ENCODE data around the gene RAB27A. TPM values are rescaled to one million over a fixed set of nuclear protein-coding genes. Genes with fewer than 3 reads are reported as not detected.

The RAB27A gene
- total RNA-seq, 2 experiments from 2014 or later = 63.4 to 65.8 TPM

- no peaks in the 10 kb centered on the region for H3K9me3 Mint-ChIP-seq
- no peak overlapping the region for H3K27ac Mint-ChIP-seq
- POLR2A ChIA-PET = no interaction called here
- DNase-seq = no peak
- H3K36me3 Mint-ChIP-seq (ENCODE audit: low read depth) = peaks cover 57% of the 10 kb centered on the region
- no peaks in the 10 kb centered on the region for H3K27me3 Mint-ChIP-seq
- peak overlapping the region; percentile 15 for H3K4me3 Mint-ChIP-seq
- H3K4me1 Mint-ChIP-seq = peaks cover 34% of the 10 kb centered on the region
- CTCF ChIA-PET = interaction anchor here (1.5 kb wide), 1 partner anchor 8 kb away, joined by 6 read pairs; no protein-coding TSS in a partner anchor
These were observed 59.5 kb downstream of the RAB27A start for GRCh38 chr15:55230051-55230670.

DNA sequence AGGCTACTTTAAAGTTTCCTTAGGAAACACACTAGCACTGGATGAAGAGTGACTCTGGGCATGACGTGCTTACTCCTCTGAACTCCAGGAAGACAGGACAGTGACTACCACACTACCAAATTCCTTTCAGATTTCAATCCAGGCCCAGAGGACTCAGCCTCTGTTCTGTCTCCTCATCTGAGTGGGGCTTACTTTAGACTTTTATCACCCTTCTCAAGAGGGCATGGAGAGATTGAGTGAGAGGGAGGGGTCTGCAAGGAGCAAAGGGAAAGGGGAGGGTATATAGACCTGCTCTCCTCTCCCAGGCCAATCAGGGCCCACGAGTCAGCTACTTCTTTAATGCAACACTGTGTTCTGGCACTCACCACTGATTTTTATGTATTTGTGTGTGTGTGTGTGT is 63.5 kb downstream of the RAB27A start:
- peaks cover 63% of the 10 kb centered on the region for H3K4me1 Mint-ChIP-seq
- H3K4me3 Mint-ChIP-seq = no peak overlapping the region
- DNase-seq = no peak
- H3K9me3 Mint-ChIP-seq = no peaks in the 10 kb centered on the region
- peaks cover 67% of the 10 kb centered on the region for H3K36me3 Mint-ChIP-seq (ENCODE audit: low read depth)
- CTCF ChIA-PET = interaction anchor here (0.6 kb wide), 1 partner anchor 50 kb away, joined by 3 read pairs; no protein-coding TSS in a partner anchor
- POLR2A ChIA-PET = no interaction called here
- no peak overlapping the region for H3K27ac Mint-ChIP-seq
- no peaks in the 10 kb centered on the region for H3K27me3 Mint-ChIP-seq

- Mint-ChIP-seq H3K36me3 (ENCODE audit: low read depth) (peaks cover 69% of the 10 kb centered on the region), H3K4me3 (no peak overlapping the region), H3K9me3 (no peaks in the 10 kb centered on the region), H3K27me3 (no peaks in the 10 kb centered on the region), H3K27ac (no peak overlapping the region), H3K4me1 (peaks cover 63% of the 10 kb centered on the region)
- POLR2A ChIA-PET = no interaction called here
- DNase-seq = peak; percentile 21
- CTCF ChIA-PET = interaction anchor here (1.0 kb wide), 1 partner anchor 13 kb away, joined by 4 read pairs; no protein-coding TSS in a partner anchor
These were observed 64.7 kb downstream of the RAB27A start for GRCh38 chr15:55224892-55225291.

GRCh38 chr15:55222588-55222987 is 67.0 kb downstream of the RAB27A start:
- H3K27ac Mint-ChIP-seq = peak overlapping the region; percentile 46
- H3K4me1 Mint-ChIP-seq = peaks cover 82% of the 10 kb centered on the region
- ChIA-PET CTCF (interaction anchor here (2.0 to 2.3 kb wide), 2 partner anchors 60 to 68 kb away, joined by 6 to 8 read pairs; no protein-coding TSS in a partner anchor), POLR2A (no interaction called here)
- no peaks in the 10 kb centered on the region for H3K27me3 Mint-ChIP-seq
- H3K4me3 Mint-ChIP-seq = peak overlapping the region; percentile 10
- peaks cover 67% of the 10 kb centered on the region for H3K36me3 Mint-ChIP-seq (ENCODE audit: low read depth)
- peaks cover 1% of the 10 kb centered on the region for H3K9me3 Mint-ChIP-seq
- DNase-seq = no peak

- CTCF ChIA-PET = interaction anchor here (0.9 to 2.3 kb wide), 6 partner anchors 19 to 187 kb away, joined by 3 to 8 read pairs (median 4); partner anchors contain the start of genes CCPG1, PIERCE2 and RSL24D1
- POLR2A ChIA-PET = interaction anchor here (0.9 kb wide), 1 partner anchor 98 kb away, joined by 4 read pairs; the partner anchor contains the start of genes PIGB and PIGBOS1
- peak; percentile 11 for DNase-seq
- Mint-ChIP-seq H3K4me1 (peaks cover 86% of the 10 kb centered on the region), H3K36me3 (ENCODE audit: low read depth) (peaks cover 63% of the 10 kb centered on the region), H3K27ac (peak overlapping the region; percentile 46), H3K4me3 (peak overlapping the region; percentile 39), H3K27me3 (no peaks in the 10 kb centered on the region), H3K9me3 (peaks cover 1% of the 10 kb centered on the region)
These were observed 68.3 kb downstream of the RAB27A start for GRCh38 chr15:55221090-55222011.

- POLR2A ChIA-PET = no interaction called here
- Mint-ChIP-seq H3K9me3 (peaks cover 1% of the 10 kb centered on the region), H3K27ac (peak overlapping the region; percentile 46), H3K36me3 (ENCODE audit: low read depth) (peaks cover 56% of the 10 kb centered on the region), H3K4me3 (no peak overlapping the region), H3K4me1 (peaks cover 79% of the 10 kb centered on the region), H3K27me3 (no peaks in the 10 kb centered on the region)
- no peak for DNase-seq
- CTCF ChIA-PET = interaction anchor here (0.9 to 2.0 kb wide), 4 partner anchors 20 to 188 kb away, joined by 3 to 6 read pairs (median 3); partner anchors contain the start of genes CCPG1 and PIERCE2
These were observed 69.0 kb downstream of the RAB27A start for GRCh38 chr15:55220606-55221005.

DNA sequence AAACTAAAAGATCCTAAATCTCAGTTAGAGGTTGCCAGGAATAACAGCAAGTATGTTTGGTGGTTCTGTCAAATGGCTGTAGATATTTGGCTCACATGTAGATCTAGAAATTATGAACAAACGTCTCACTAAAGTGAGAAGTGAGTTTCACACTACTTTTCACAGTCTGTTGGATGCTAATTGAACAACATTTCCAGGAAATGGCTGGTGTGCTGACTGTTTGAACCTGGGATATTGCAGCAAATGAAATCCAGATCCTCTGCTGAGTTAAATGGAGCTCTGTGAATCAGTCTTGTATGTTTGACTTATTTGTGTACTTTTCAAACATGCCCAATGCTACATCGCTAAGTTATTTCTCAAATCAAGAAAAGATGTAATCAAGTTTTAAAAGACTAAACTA is 71.6 kb downstream of the RAB27A start:
- peaks cover 44% of the 10 kb centered on the region for H3K36me3 Mint-ChIP-seq (ENCODE audit: low read depth)
- DNase-seq = no peak
- no peak overlapping the region for H3K4me3 Mint-ChIP-seq
- H3K9me3 Mint-ChIP-seq = peaks cover 1% of the 10 kb centered on the region
- peaks cover 57% of the 10 kb centered on the region for H3K4me1 Mint-ChIP-seq
- POLR2A ChIA-PET = interaction anchor here (0.5 kb wide), 1 partner anchor 64 kb away, joined by 3 read pairs; no protein-coding TSS in a partner anchor
- CTCF ChIA-PET = interaction anchor here (0.6 to 3.3 kb wide), 7 partner anchors 10 to 217 kb away, joined by 3 to 18 read pairs (median 5); no protein-coding TSS in a partner anchor
- no peak overlapping the region for H3K27ac Mint-ChIP-seq
- H3K27me3 Mint-ChIP-seq = no peaks in the 10 kb centered on the region

GRCh38 chr15:55204464-55204863 is 85.1 kb downstream of the RAB27A start:
- CTCF ChIA-PET = no interaction called here
- Mint-ChIP-seq H3K27ac (no peak overlapping the region), H3K4me1 (peaks cover 2% of the 10 kb centered on the region), H3K27me3 (no peaks in the 10 kb centered on the region), H3K36me3 (ENCODE audit: low read depth) (peaks cover 21% of the 10 kb centered on the region), H3K4me3 (no peak overlapping the region), H3K9me3 (peaks cover 2% of the 10 kb centered on the region)
- no peak for DNase-seq
- POLR2A ChIA-PET = no interaction called here

DNA sequence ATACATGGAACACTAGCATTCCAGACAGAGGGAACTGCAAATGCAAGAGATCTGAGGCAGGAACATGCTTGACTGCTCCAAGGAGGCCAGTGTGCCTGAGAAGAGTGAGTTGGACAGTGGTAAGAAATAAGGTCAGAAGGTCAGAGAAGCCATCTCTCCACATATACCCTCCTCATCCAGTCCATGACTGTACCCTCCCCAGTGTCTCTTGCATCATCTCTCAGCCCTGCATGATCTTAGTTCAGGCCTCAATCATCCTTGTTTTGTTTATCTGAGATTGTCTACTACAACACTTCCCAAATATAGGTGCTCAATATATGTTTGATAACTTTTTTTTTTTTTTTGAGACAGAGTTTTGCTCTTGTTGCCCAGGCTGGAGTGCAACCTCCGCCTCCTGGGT is 87.4 kb downstream of the RAB27A start:
- ChIA-PET CTCF (no interaction called here), POLR2A (interaction anchor here (0.6 kb wide), 1 partner anchor 96 kb away, joined by 3 read pairs; no protein-coding TSS in a partner anchor)
- Mint-ChIP-seq H3K4me1 (peaks cover 12% of the 10 kb centered on the region), H3K27me3 (no peaks in the 10 kb centered on the region), H3K4me3 (no peak overlapping the region), H3K36me3 (ENCODE audit: low read depth) (peaks cover 19% of the 10 kb centered on the region), H3K9me3 (peaks cover 8% of the 10 kb centered on the region), H3K27ac (no peak overlapping the region)
- DNase-seq = no peak

DNA sequence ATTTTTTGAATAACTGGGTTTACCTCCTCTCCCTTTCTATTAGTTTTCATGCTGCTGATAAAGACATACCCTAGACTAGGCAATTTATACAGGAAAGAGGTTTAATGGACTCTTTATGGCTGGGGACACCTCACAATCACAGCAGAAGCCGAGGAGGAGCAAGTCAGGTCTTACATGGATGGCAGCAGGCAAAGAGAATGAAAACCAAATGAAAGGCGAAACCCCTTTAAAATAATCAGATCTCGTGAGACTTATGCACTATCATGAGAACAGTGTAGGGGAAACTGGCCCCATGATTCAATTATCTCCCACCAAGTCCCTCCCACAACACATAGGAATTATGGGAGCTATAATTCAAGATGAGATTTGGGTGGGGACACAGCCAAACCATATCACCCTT is 90.9 kb downstream of the RAB27A start:
- ChIA-PET POLR2A (no interaction called here), CTCF (interaction anchor here (2.4 kb wide), 1 partner anchor 13 kb away, joined by 11 read pairs; no protein-coding TSS in a partner anchor)
- H3K4me1 Mint-ChIP-seq = peaks cover 12% of the 10 kb centered on the region
- peaks cover 15% of the 10 kb centered on the region for H3K36me3 Mint-ChIP-seq (ENCODE audit: low read depth)
- no peaks in the 10 kb centered on the region for H3K27me3 Mint-ChIP-seq
- no peak overlapping the region for H3K27ac Mint-ChIP-seq
- H3K9me3 Mint-ChIP-seq = peaks cover 8% of the 10 kb centered on the region
- H3K4me3 Mint-ChIP-seq = peak overlapping the region; percentile 30
- no peak for DNase-seq

DNA sequence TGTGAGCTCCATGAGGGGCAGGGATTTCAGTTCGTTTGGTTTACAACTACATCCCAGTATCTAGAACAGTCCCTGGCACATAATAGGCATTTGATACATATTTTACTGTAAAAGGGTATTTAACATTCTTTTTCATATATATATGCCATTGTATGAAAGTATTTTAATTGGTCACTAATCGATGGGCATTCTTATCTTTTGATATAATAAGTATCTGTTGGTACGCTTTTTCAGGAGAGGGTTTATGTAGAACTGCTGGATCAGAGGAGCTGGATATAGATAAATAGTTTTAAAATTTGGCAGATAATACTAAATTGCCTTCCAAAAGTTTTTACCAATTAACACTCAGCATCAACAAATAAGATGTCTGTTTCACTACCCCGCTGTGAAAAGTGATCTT is 91.9 kb downstream of the RAB27A start:
- Mint-ChIP-seq H3K36me3 (ENCODE audit: low read depth) (peaks cover 20% of the 10 kb centered on the region), H3K4me3 (no peak overlapping the region), H3K4me1 (peaks cover 21% of the 10 kb centered on the region), H3K27ac (no peak overlapping the region), H3K9me3 (peaks cover 8% of the 10 kb centered on the region), H3K27me3 (no peaks in the 10 kb centered on the region)
- DNase-seq = no peak
- CTCF ChIA-PET = interaction anchor here (0.7 to 2.4 kb wide), 4 partner anchors 14 to 97 kb away, joined by 3 to 11 read pairs (median 4); no protein-coding TSS in a partner anchor
- POLR2A ChIA-PET = no interaction called here

DNA sequence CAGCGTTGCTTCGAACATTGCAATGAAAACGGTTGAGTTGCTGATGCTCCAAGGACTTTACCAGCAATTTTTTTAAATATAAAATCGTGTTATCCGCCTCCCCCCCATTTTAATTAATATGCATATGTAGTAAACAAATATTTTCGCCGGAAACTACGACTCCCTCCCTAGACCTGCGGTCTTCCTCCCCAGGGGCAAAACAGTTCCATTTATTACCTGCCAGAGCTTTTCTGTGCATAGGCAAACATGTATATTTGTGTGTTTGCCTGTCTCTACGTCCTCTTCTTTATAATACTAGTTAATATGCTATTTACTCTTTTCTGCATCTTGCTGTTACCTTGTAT is 92.3 kb downstream of the RAB27A start:
- H3K27ac Mint-ChIP-seq = no peak overlapping the region
- peaks cover 8% of the 10 kb centered on the region for H3K9me3 Mint-ChIP-seq
- no peak overlapping the region for H3K4me3 Mint-ChIP-seq
- ChIA-PET POLR2A (interaction anchor here (0.6 kb wide), 1 partner anchor 237 kb away, joined by 3 read pairs; no protein-coding TSS in a partner anchor), CTCF (interaction anchor here (0.7 to 2.4 kb wide), 8 partner anchors 10 to 242 kb away, joined by 3 to 11 read pairs (median 4); no protein-coding TSS in a partner anchor)
- H3K27me3 Mint-ChIP-seq = no peaks in the 10 kb centered on the region
- H3K4me1 Mint-ChIP-seq = peaks cover 25% of the 10 kb centered on the region
- DNase-seq = peak; percentile 21
- peaks cover 23% of the 10 kb centered on the region for H3K36me3 Mint-ChIP-seq (ENCODE audit: low read depth)
